ENCODE data around the gene FECH.

DNA sequence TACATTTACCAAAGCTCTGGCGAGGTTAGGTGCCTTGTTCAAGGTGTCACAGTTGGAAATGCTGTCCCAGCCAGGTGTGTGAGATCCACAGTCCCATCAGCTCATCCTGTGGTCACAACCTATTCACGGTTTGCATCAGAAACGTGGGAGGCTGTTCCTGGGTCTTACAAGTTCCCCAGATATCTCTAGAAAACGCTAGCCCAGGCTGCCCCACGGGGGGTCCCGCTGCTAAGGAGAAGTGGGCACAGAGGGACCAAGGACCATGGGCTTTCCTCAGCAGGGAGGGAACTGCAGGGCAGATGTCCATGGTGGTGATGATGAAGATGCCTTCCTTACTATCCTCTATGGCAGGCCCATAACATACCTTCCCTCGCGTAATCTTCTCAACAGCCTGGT is 649 bp downstream of the FECH start:
- TF ChIP-seq GATA2 (IDR thresholded peaks at IDR 0.05; ENCODE audit: low read depth, low read length) (no peak), GATA3 (IDR thresholded peaks at IDR 0.05; ENCODE audit: low read depth, low read length) (no peak)
